Measurements from ENCODE around the gene SORBS2. TPM values are rescaled to one million over a fixed set of nuclear protein-coding genes. Genes with fewer than 3 reads are reported as not detected.

The SORBS2 gene
- total and polyA plus RNA-seq, 2 of the 8 experiments (the other 6 are each of a cell fraction or from before 2014, with no cell fraction given) = 73.0 to 87.1 TPM

DNA sequence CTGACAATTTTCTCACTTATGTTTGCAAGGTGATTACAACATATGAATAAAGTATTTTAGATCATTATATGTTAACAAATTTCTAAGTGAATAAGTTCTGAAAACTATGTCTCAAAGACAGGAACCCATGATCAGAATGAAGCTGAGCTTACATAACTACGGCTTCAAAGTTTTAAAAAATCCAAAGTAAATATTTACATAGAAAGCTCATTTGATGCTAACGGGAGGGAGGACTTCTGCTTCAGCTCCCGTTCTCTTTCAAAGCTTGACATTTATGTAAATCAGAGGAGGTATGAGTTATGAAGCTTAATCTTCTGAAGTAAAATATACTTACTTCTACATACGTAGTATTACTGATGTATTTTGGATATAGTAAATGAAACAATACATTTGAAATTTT, 203.8 kb downstream of the SORBS2 start (continued):
- TF ChIP-seq, protein P1, sequence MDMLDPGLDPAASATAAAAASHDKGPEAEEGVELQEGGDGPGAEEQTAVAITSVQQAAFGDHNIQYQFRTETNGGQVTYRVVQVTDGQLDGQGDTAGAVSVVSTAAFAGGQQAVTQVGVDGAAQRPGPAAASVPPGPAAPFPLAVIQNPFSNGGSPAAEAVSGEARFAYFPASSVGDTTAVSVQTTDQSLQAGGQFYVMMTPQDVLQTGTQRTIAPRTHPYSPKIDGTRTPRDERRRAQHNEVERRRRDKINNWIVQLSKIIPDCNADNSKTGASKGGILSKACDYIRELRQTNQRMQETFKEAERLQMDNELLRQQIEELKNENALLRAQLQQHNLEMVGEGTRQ (IDR thresholded peaks at IDR 0.05; ENCODE audit: low read length) = no peak
- TF ChIP-seq CHD1 (IDR thresholded peaks at IDR 0.05; ENCODE audit: low read depth, low read length) (no peak), EGR1 (IDR thresholded peaks at IDR 0.05; ENCODE audit: borderline replicate concordance, low read depth, low read length) (no peak), TAF1 (IDR thresholded peaks at IDR 0.05; ENCODE audit: low read depth, low read length) (no peak)
